ENCODE measurements around the gene NTRK2.
"Not testable (repeated sequence)": the region's sequence is repeated elsewhere in the genome, so short reads cannot be mapped to it uniquely, and the experiment has no call there.

NTRK2 gene

DNA sequence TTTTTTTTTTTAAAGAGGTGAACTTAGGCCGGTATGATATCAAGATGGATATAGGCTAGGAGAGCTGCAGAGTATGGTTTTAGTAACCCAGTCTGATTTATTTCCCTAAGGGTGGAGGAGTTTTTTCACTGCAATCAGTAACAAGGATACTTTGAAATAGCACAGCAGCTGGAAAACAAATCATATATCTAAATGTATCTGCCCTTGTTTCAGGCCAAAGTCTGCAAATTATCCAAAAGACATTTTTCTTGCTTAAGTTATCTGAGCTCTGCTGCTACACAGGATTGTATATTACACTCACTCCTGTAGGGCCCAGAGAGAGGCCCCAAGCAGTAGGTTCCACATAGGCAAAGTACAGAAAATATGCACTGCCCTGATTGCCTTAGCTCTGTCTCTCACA, 222.4 kb downstream of the NTRK2 start:
- Histone ChIP-seq H3K36me3 (replicated peaks) (no peaks in the 10 kb centered on the region), H3K4me3 (ENCODE audit: low read depth, low read length) (no peak overlapping the region), H3K27me3 (replicated peaks) (no peaks in the 10 kb centered on the region), H3K27ac (no peak overlapping the region)
- TF ChIP-seq, protein P1, sequence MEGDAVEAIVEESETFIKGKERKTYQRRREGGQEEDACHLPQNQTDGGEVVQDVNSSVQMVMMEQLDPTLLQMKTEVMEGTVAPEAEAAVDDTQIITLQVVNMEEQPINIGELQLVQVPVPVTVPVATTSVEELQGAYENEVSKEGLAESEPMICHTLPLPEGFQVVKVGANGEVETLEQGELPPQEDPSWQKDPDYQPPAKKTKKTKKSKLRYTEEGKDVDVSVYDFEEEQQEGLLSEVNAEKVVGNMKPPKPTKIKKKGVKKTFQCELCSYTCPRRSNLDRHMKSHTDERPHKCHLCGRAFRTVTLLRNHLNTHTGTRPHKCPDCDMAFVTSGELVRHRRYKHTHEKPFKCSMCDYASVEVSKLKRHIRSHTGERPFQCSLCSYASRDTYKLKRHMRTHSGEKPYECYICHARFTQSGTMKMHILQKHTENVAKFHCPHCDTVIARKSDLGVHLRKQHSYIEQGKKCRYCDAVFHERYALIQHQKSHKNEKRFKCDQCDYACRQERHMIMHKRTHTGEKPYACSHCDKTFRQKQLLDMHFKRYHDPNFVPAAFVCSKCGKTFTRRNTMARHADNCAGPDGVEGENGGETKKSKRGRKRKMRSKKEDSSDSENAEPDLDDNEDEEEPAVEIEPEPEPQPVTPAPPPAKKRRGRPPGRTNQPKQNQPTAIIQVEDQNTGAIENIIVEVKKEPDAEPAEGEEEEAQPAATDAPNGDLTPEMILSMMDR (IDR thresholded peaks at IDR 0.05; ENCODE audit: low read depth, low read length, missing control alignments), result no peak
- DNase-seq, result no peak
- in situ Hi-C loops (cut with HindIII; ENCODE audit: low pct_ligation_motif_present, low sequenced_read_pairs), result no loop called here

DNA sequence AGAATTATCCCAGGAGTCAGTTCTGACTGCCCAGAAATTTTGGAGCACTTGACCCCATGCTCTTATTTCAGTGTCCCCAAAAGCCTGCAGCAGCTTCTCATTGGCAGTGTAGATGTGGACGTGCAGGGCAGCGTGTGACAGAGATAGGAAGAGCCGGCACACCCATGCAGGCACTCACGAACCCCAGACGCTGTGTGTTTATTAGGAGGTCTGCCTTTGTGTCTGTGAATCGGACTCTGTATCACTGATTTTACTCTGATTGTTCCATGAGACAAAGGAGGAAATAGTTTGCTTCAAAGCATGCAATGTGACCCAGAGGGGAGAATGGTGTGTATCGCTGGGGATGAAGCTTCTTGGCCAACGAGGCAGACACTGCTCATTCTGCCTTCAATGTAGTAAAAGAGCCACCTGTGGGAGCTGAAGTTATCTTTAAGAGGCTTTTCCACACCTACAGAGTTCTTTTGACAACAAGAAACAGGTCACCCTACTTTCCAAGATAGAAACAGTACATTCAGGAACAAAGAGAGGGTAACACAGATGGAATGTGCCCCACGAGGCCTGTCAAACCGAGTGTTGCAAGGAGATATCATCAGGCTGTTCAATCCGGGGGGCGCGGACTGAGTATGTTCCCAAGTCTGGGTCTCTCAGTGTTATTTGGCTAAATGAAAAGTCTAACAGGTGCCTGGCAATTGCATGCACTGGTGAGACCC, 224.0 kb downstream of the NTRK2 start:
- Histone ChIP-seq H3K27ac (no peak overlapping the region), H3K36me3 (replicated peaks) (no peaks in the 10 kb centered on the region), H3K27me3 (replicated peaks) (no peaks in the 10 kb centered on the region), H3K4me3 (ENCODE audit: low read depth, low read length) (no peak overlapping the region)
- in situ Hi-C loops (cut with HindIII; ENCODE audit: low pct_ligation_motif_present, low sequenced_read_pairs), result no loop called here
- TF ChIP-seq, protein P1 (IDR thresholded peaks at IDR 0.05; ENCODE audit: low read depth, low read length, missing control alignments), result no peak
- no peak for DNase-seq

DNA sequence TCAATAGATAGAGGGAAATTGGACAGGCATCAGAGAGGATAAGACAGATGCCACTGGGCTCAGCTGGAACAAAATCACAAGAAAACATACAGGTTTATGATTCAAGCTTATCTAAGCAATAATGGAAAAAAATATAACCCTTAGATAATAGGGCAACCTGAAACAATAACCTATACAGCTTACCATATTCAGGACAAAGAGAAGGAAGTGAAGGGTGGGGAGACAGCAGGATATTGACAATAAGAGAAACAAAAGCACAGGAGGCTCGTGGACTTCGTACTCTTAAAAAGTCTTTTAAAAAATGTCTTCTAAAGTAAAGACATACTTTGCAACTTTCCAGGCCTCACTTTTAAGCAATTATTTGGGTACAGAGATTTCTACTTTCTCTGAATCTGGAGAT, 225.3 kb downstream of the NTRK2 start:
- no peaks in the 10 kb centered on the region for H3K27me3 ChIP-seq (replicated peaks)
- H3K4me3 ChIP-seq (ENCODE audit: low read depth, low read length), result no peak overlapping the region
- no peaks in the 10 kb centered on the region for H3K36me3 ChIP-seq (replicated peaks)
- in situ Hi-C loops (cut with HindIII; ENCODE audit: low pct_ligation_motif_present, low sequenced_read_pairs), result no loop called here
- TF ChIP-seq, protein P1 (IDR thresholded peaks at IDR 0.05; ENCODE audit: low read depth, low read length, missing control alignments), result no peak
- no peak overlapping the region for H3K27ac ChIP-seq
- DNase-seq, result no peak

DNA sequence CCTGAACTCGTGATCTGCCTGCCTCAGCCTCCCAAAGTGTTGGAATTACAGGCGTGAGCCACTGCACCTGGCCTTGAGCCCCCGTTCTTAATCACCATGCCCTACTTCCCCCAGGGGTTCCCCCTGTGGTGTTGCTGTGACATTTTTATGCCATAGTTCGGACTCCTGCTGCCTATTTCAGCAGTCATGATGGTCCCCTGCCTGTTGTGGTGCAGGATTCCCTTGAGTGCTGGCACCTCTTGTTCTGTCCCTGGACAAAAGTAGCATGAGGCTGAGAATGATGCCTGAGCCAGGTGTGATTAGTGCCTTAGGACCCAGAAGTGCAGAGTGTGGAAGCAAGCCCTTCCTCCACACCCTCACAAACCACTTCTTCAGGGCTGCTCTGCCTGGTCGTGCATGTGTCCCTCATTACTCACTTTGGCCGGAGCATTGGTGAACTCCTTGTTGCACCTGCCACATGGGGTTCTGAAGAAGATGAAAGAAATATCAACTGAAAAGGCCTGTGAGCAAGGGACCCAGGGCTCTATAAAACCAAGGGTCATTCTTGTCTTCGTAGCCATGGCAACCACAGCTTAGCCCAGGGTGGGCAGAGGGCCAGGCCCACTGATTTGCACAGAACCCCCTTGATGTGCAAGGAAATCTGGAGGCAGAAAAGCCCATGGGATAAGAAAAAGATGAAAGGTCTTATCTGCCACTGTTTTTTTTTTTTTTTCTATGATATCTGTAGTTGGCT, 228.0 kb downstream of the NTRK2 start:
- in situ Hi-C loops (cut with HindIII; ENCODE audit: low pct_ligation_motif_present, low sequenced_read_pairs), result no loop called here
- TF ChIP-seq, protein P1 (IDR thresholded peaks at IDR 0.05; ENCODE audit: low read depth, low read length, missing control alignments), result no peak
- DNase-seq, result no peak
- Histone ChIP-seq H3K27me3 (replicated peaks) (no peaks in the 10 kb centered on the region), H3K27ac (no peak overlapping the region), H3K36me3 (replicated peaks) (no peaks in the 10 kb centered on the region), H3K4me3 (ENCODE audit: low read depth, low read length) (no peak overlapping the region)

DNA sequence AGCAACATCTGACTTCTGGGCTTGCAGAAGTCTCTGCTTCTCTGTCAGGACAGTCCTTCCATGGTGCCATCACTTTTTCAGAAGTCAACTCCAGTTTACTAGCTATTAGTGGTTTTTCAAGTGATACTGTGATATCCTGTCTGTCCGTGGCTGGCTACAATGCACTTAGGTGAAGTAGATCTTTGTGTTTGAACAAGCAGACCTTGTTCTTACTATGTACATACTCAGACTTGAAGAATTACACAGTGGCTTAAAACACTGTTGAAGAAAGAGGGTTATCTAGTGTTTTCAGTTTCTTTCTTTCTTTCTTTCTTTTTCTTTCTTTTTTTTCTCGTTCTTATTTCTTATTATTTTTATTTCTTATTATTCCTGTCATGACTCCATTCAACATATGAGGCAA, 228.7 kb downstream of the NTRK2 start:
- no peaks in the 10 kb centered on the region for H3K27me3 ChIP-seq (replicated peaks)
- H3K27ac ChIP-seq, result no peak overlapping the region
- in situ Hi-C loops (cut with HindIII; ENCODE audit: low pct_ligation_motif_present, low sequenced_read_pairs), result no loop called here
- H3K4me3 ChIP-seq (ENCODE audit: low read depth, low read length), result no peak overlapping the region
- TF ChIP-seq, protein P1 (IDR thresholded peaks at IDR 0.05; ENCODE audit: low read depth, low read length, missing control alignments), result no peak
- DNase-seq, result no peak
- H3K36me3 ChIP-seq (replicated peaks), result no peaks in the 10 kb centered on the region

DNA sequence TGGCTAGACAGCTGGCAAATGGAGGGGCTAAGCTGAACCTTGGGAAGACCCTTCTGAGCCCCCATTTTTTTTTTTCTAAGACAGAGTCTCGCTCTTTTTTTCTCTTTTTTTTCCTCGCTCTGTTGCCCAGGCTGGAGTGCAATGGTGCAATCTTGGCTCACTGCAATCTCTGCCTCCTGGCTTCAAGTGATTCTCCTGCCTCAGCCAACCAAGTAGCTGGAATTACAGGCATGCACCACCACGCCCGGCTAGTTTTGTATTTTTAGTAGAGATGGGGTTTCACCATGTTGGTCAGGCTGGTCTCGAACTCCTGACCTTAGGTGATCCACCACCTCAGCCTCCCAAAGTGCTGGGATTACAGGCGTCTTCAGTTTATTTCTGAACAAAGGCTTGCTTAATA, 229.1 kb downstream of the NTRK2 start:
- H3K4me3 ChIP-seq (ENCODE audit: low read depth, low read length); H3K27me3 ChIP-seq (replicated peaks); H3K27ac ChIP-seq; in situ Hi-C loops (cut with HindIII; ENCODE audit: low pct_ligation_motif_present, low sequenced_read_pairs); DNase-seq; H3K36me3 ChIP-seq (replicated peaks): not testable (repeated sequence)
